Endothelial cell of umbilical vein (primary cell): ENCODE results near the gene CCNY. TPM values are rescaled to one million over a fixed set of nuclear protein-coding genes. Genes with fewer than 3 reads are reported as not detected.

Experiments
- BruUV-seq: library from RNA; stranded (reverse); fragments of 400-500 nt; replicated peaks from 2 replicates; lab custom pipeline; 2021; lab: Mats Ljungman, UMichigan
- CTCF ChIA-PET: fragments of 300-600, 350-600 bp; sonication (Branson Sonifier 250); formaldehyde crosslinking; loops from one replicate; lab custom pipeline; 2021; ENCODE audit warnings: antibody characterized with exemption, inconsistent platforms; lab: Charles Lee
- POLR2A ChIA-PET: fragments of 300-600, 350-600 bp; sonication (Branson Sonifier 250); formaldehyde crosslinking; loops from one replicate; lab custom pipeline; 2021; ENCODE audit warnings: antibody characterized with exemption, inconsistent platforms; lab: Charles Lee
- DNase-seq: peaks from one replicate; pipeline ENCODE4 v3.0.0-alpha.2; 2011; ENCODE audit warnings: low read depth, low spot score
- FAIRE-seq: peaks from 2 replicates; lab custom pipeline; 2011; peaks lifted over from hg19 to GRCh38; lab: Jason Lieb, UNC
- H2AFZ ChIP-seq: 2 replicates; pipeline ENCODE4 v1.6.0; 2012; ENCODE audit warnings: low read depth, low read length, control low read depth, inconsistent platforms
- H3K27ac ChIP-seq: 2 replicates; pipeline ENCODE4 v1.5.1; 2011; ENCODE audit warnings: low read depth, mild to moderate bottlenecking, control low read depth, low read length, moderate library complexity; ENCODE audit not compliant: insufficient read depth
- H3K27me3 ChIP-seq, 2 experiments: 2 replicates each; pipeline versions ENCODE4 v1.6.0 to v1.6.1; 2011; ENCODE audit warnings: low read length in 2 of 2, mixed read lengths in 1 of 2; ENCODE audit not compliant: control insufficient read depth in 2 of 2, insufficient read depth in 2 of 2
- H3K36me3 ChIP-seq, 2 experiments: 2 replicates in 1 of 2; 3 replicates in 1 of 2; pipeline ENCODE4 v1.5.1; 2011; ENCODE audit warnings: low read length in 2 of 2, mild to moderate bottlenecking in 1 of 2, moderate library complexity in 1 of 2; ENCODE audit not compliant: control insufficient read depth in 2 of 2, insufficient read depth in 2 of 2; ENCODE audit errors: extremely low read depth in 1 of 2
- H3K4me1 ChIP-seq: 3 replicates; pipeline ENCODE4 v1.5.1; 2011; ENCODE audit warnings: mild to moderate bottlenecking, low read length; ENCODE audit not compliant: control insufficient read depth, insufficient read depth; ENCODE audit errors: extremely low read depth
- H3K4me2 ChIP-seq: 2 replicates; pipeline ENCODE4 v1.6.1; 2011; ENCODE audit warnings: low read length, control low read depth, mixed read lengths; ENCODE audit not compliant: insufficient read depth
- H3K4me3 ChIP-seq, 3 experiments: fragments of 200-600 bp in 1 of 3; sonication (generic), shearing (Covaris generic) in 1 of 3; replicated peaks in 1 of 3; 2 replicates each; pipeline ENCODE4 v1.5.1; 2011 to 2016; ENCODE audit warnings: control low read depth in 3 of 3, low read length in 3 of 3, mild to moderate bottlenecking in 2 of 3, inconsistent platforms in 1 of 3, low read depth in 1 of 3, moderate library complexity in 1 of 3; ENCODE audit not compliant: insufficient read depth in 1 of 3
- H3K79me2 ChIP-seq: 2 replicates; pipeline ENCODE4 v1.6.0; 2012; ENCODE audit warnings: low read length, inconsistent platforms; ENCODE audit not compliant: control insufficient read depth, insufficient read depth
- H3K9ac ChIP-seq: replicated peaks from 2 replicates; pipeline ENCODE3; 2011; ENCODE audit warnings: low read length, control low read depth; ENCODE audit not compliant: insufficient read depth; ENCODE audit errors: extremely low read depth
- H3K9me1 ChIP-seq: replicated peaks from 3 replicates; pipeline ENCODE4 v1.6.0; 2011; ENCODE audit warnings: mild to moderate bottlenecking, low read length; ENCODE audit not compliant: control insufficient read depth, insufficient read depth; ENCODE audit errors: extremely low read depth
- H3K9me3 ChIP-seq: replicated peaks from 2 replicates; pipeline ENCODE4 v1.5.1; 2012; ENCODE audit warnings: low read length, inconsistent platforms; ENCODE audit not compliant: control insufficient read depth, insufficient read depth
- H4K20me1 ChIP-seq: replicated peaks from 2 replicates; pipeline ENCODE3; 2011; ENCODE audit warnings: mild to moderate bottlenecking, low read length; ENCODE audit not compliant: control insufficient read depth, insufficient read depth; ENCODE audit errors: extremely low read depth
- CTCF ChIP-seq, 2 donors: IDR thresholded peaks; 1 replicate in 1 of 2; 2 replicates in 1 of 2; pipeline ENCODE4 v1.5.1; 2011; ENCODE audit warnings: low read length in 2 of 2, mild to moderate bottlenecking in 2 of 2, moderate library complexity in 2 of 2, control low read depth in 1 of 2, inconsistent platforms in 1 of 2, low read depth in 1 of 2; ENCODE audit not compliant: insufficient read depth in 1 of 2; ENCODE audit errors: extremely low read depth in 1 of 2
- EZH2 ChIP-seq: IDR thresholded peaks from 2 replicates; pipeline ENCODE4 v1.6.1; 2012; ENCODE audit warnings: borderline replicate concordance, low read depth, mild to moderate bottlenecking, moderate library complexity, low read length, inconsistent platforms; ENCODE audit not compliant: severe bottlenecking
- FOS ChIP-seq: IDR thresholded peaks from 2 replicates; pipeline ENCODE4 v1.6.1; 2011; ENCODE audit warnings: mild to moderate bottlenecking, low read length, moderate library complexity, borderline replicate concordance; ENCODE audit not compliant: insufficient read depth
- GATA2 ChIP-seq: IDR thresholded peaks from 2 replicates; pipeline ENCODE4 v1.7.0; 2011; ENCODE audit warnings: low read depth, mild to moderate bottlenecking, moderate library complexity, mixed read lengths, low read length; ENCODE audit not compliant: insufficient read length, insufficient read depth
- JUN ChIP-seq: IDR thresholded peaks from 2 replicates; pipeline ENCODE4 v1.6.1; 2011; ENCODE audit warnings: borderline replicate concordance, low read depth; ENCODE audit not compliant: insufficient read length, insufficient read depth
- MYC ChIP-seq: IDR thresholded peaks from one replicate; pipeline ENCODE4 v1.6.1; 2011; ENCODE audit warnings: mild to moderate bottlenecking, low read depth, low read length
- POLR2A ChIP-seq: IDR thresholded peaks from 2 replicates; pipeline ENCODE4 v1.6.1; 2012; ENCODE audit warnings: low read depth, mild to moderate bottlenecking, control low read depth, low read length
- POLR2AphosphoS5 ChIP-seq: IDR thresholded peaks from 2 replicates; pipeline ENCODE4 v1.6.1; 2012; ENCODE audit warnings: low read depth, mild to moderate bottlenecking, control low read depth, low read length, moderate library complexity; ENCODE audit not compliant: insufficient read depth
- dilution Hi-C: fragments of 300-500 bp; cut with MboI; formaldehyde crosslinking; loops from one replicate; pipeline ENCODE4 v1.15.0; 2019; ENCODE audit warnings: low sequenced_read_pairs; ENCODE audit not compliant: extremely low pct_ligation_motif_present
- intact Hi-C: fragments of 100-400 bp; cut with micrococcal nuclease; formaldehyde crosslinking; loops from one replicate; pipeline ENCODE4 v1.10.0; 2022
- polyA plus RNA-seq, 4 experiments: library from polyadenylated mRNA; depleted of rRNA in 3 of 4; stranded (reverse) in 3 of 4; unstranded in 1 of 4; fragments of >200 nt; gene quantifications; 2 replicates each; pipeline versions ENCODE4 v1.2.1 to v1.2.3, GENCODE V29; 2011 to 2012; ENCODE audit warnings: missing spikeins in 1 of 4
- total RNA-seq: library from RNA; stranded (reverse); gene quantifications from 2 replicates; pipeline ENCODE4 v1.2.3, GENCODE V29; 2021
- TF ChIP-seq, protein P1 (sequence below): IDR thresholded peaks from 2 replicates; pipeline ENCODE4 v1.6.1; 2011; ENCODE audit not compliant: insufficient read depth, insufficient read length

Gene CCNY
- total and polyA plus RNA-seq, 2 donors (not counting 3 experiments of a cell fraction or from before 2014, with no cell fraction given): 61.5 to 107 TPM

DNA sequence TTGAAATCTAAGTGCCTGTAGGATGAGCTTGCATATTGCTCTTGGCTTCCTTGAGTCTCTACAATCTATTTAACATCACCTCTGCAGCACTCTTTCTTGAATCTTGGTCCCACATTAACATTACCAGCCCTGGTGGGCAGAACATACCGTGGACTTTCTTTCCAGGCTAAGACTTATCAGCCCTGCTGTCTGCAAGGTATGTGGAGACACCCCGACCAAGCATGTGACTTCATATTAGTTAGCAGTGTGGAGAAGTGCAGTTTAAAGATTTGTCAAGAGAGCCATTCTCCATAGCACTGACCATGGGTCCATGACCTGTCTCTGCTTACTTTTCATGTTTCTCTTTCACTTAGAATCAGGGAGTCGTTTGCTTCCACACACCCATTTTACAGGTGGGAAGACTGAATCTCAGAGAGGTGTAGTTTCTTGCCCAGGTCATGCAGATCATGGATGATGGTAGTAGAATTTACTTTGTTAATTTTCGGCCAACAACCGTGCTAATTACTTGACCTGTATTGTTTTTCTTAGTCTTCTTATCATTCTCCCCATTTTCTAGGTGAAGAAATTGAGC, 6.0 kb downstream of the CCNY start:
- dilution Hi-C loops (no loop called here), intact Hi-C loops (no loop called here)
- H3K27ac ChIP-seq: no peak overlapping the region
- H3K4me2 ChIP-seq: no peak overlapping the region
- no peak overlapping the region for H2AFZ ChIP-seq
- peaks cover 24% of the 10 kb centered on the region for H3K4me1 ChIP-seq
- no peak for DNase-seq
- H3K79me2 ChIP-seq: peaks cover 97% of the 10 kb centered on the region
- CTCF ChIA-PET: interaction anchor here (1.6 kb wide), 1 partner anchor 37 kb away, joined by 3 read pairs; no protein-coding TSS in a partner anchor
- FAIRE-seq: no peak
- H3K9me1 ChIP-seq: no peaks in the 10 kb centered on the region
- POLR2A ChIA-PET: no interaction called here
- TF ChIP-seq, protein P1, sequence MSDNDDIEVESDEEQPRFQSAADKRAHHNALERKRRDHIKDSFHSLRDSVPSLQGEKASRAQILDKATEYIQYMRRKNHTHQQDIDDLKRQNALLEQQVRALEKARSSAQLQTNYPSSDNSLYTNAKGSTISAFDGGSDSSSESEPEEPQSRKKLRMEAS: no peak
- TF ChIP-seq CTCF (IDR thresholded peaks at IDR 0.05; ENCODE audit: extremely low read depth in 1 of 2, insufficient read depth in 1 of 2, low read depth in 1 of 2, low read length in 2 of 2): no peak
- no peak for TF ChIP-seq FOS
- no peaks in the 10 kb centered on the region for H3K9me3 ChIP-seq
- no peak overlapping the region for H3K9ac ChIP-seq
- H4K20me1 ChIP-seq: peaks cover 37% of the 10 kb centered on the region
- H3K36me3 ChIP-seq: no peaks in the 10 kb centered on the region
- no TSS peak for BruUV-seq
- H3K27me3 ChIP-seq: no peaks in the 10 kb centered on the region
- no peak overlapping the region for H3K4me3 ChIP-seq

DNA sequence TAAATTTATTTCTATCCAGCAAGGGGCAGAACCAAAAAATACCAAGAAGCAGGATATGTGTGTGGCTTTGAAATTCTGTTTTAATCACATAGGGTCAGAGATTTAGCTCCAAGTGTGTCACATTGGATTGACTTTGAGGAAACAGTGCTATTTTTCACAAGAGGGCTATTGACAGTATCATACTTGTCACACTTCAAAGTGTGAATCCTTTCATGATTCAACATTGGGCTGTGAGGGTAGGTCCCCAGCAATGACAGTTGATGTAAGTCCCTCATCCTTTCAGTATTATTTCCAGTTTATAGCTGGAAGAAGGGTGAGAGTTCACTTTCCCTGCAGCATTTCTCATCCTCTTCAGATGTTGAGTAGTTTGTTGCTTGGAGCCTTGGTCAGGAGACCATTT, 7.4 kb downstream of the CCNY start:
- Histone ChIP-seq H4K20me1 (peaks cover 26% of the 10 kb centered on the region), H3K4me2 (no peak overlapping the region)

More for the DNA sequence above, 7.4 kb downstream of the CCNY start:
- Histone ChIP-seq H3K4me1 (peaks cover 16% of the 10 kb centered on the region), H2AFZ (no peak overlapping the region), H3K4me3 (no peak overlapping the region), H3K9me1 (no peaks in the 10 kb centered on the region), H3K36me3 (no peaks in the 10 kb centered on the region), H3K79me2 (peaks cover 97% of the 10 kb centered on the region), H3K27ac (no peak overlapping the region), H3K27me3 (no peaks in the 10 kb centered on the region), H3K9me3 (no peaks in the 10 kb centered on the region), H3K9ac (no peak overlapping the region)
- TF ChIP-seq POLR2AphosphoS5 (no peak), JUN (no peak), MYC (no peak), CTCF (IDR thresholded peaks at IDR 0.05; ENCODE audit: extremely low read depth in 1 of 2, insufficient read depth in 1 of 2, low read depth in 1 of 2, low read length in 2 of 2) (no peak), EZH2 (no peak), POLR2A (no peak), GATA2 (no peak), FOS (no peak)
- TF ChIP-seq, protein P1: no peak
- ChIA-PET CTCF (no interaction called here), POLR2A (no interaction called here)
- dilution Hi-C loops: no loop called here
- intact Hi-C loops: no loop called here
- no peak for FAIRE-seq
- DNase-seq: no peak
- BruUV-seq: no TSS peak
